Lower lobe of right lung (tissue), 2 donors: ENCODE measurements around the gene ZKSCAN8. TPM values are rescaled to one million over a fixed set of nuclear protein-coding genes. Genes with fewer than 3 reads are reported as not detected.
A peak's percentile ranks its signal among the peaks of the same experiment; 100 is the strongest.

Experiments
- ATAC-seq, 2 donors: fragments of 200-7000 bp; cut with Tn5 transposase; one replicate each; pipeline ENCODE4 v1.9.1; 2020 to 2022; ENCODE audit warnings: mild to moderate bottlenecking in 2 of 2, moderate library complexity in 2 of 2
- DNase-seq: peaks from one replicate; pipeline ENCODE4 v3.0.0-alpha.2; 2020
- H3K27ac ChIP-seq: fragments of 200-600 bp; one replicate; pipeline ENCODE4 v1.8.0; 2022
- H3K27me3 ChIP-seq: fragments of 200-600 bp; one replicate; pipeline ENCODE4 v1.8.0; 2022; ENCODE audit warnings: low read depth
- H3K36me3 ChIP-seq: fragments of 200-600 bp; one replicate; pipeline ENCODE4 v1.8.0; 2022; ENCODE audit warnings: mild to moderate bottlenecking
- H3K4me1 ChIP-seq: fragments of 200-600 bp; one replicate; pipeline ENCODE4 v1.8.0; 2022
- H3K4me3 ChIP-seq: fragments of 200-600 bp; one replicate; pipeline ENCODE4 v1.8.0; 2022; ENCODE audit warnings: mild to moderate bottlenecking
- H3K9me3 ChIP-seq: fragments of 200-600 bp; one replicate; pipeline ENCODE4 v1.8.0; 2022
- intact Hi-C: fragments of 100-400 bp; cut with DNase I; formaldehyde crosslinking; loops from one replicate; pipeline ENCODE4 v1.11.0; 2022
- total RNA-seq: library from RNA; stranded (reverse); fragmentation: NEBNext Ultra II Directional; extraction: Animal tissue kit (Norgen Biotek cat#: 25700); gene quantifications from one replicate; pipeline ENCODE4 v1.2.1, GENCODE V29; 2021
- TF ChIP-seq, protein P1 (sequence below): fragments of 200-600 bp; IDR thresholded peaks from one replicate; pipeline ENCODE4 v1.8.0; 2022; ENCODE audit warnings: antibody characterized with exemption, mild to moderate bottlenecking
- donor health status: DM: no; HTN: yes; CAD: no; lungs with severe emphysema.

The ZKSCAN8 gene
- total RNA-seq, 1 donor from 2014 or later = 20.6 TPM

- Histone ChIP-seq H3K27me3 (no peaks in the 10 kb centered on the region), H3K9me3 (no peaks in the 10 kb centered on the region), H3K4me1 (peaks cover 26% of the 10 kb centered on the region), H3K27ac (no peak overlapping the region), H3K4me3 (peak overlapping the region; percentile 84), H3K36me3 (peaks cover 20% of the 10 kb centered on the region)
- no peak for DNase-seq
- intact Hi-C loops = no loop called here
- no peak for ATAC-seq
- TF ChIP-seq, protein P1, sequence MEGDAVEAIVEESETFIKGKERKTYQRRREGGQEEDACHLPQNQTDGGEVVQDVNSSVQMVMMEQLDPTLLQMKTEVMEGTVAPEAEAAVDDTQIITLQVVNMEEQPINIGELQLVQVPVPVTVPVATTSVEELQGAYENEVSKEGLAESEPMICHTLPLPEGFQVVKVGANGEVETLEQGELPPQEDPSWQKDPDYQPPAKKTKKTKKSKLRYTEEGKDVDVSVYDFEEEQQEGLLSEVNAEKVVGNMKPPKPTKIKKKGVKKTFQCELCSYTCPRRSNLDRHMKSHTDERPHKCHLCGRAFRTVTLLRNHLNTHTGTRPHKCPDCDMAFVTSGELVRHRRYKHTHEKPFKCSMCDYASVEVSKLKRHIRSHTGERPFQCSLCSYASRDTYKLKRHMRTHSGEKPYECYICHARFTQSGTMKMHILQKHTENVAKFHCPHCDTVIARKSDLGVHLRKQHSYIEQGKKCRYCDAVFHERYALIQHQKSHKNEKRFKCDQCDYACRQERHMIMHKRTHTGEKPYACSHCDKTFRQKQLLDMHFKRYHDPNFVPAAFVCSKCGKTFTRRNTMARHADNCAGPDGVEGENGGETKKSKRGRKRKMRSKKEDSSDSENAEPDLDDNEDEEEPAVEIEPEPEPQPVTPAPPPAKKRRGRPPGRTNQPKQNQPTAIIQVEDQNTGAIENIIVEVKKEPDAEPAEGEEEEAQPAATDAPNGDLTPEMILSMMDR = no peak
These were observed 763 bp downstream of the ZKSCAN8 start for GRCh38 chr6:28142446-28142845.

GRCh38 chr6:28145231-28145630 is 3.5 kb downstream of the ZKSCAN8 start:
- no peaks in the 10 kb centered on the region for H3K9me3 ChIP-seq
- H3K27ac ChIP-seq = no peak overlapping the region
- DNase-seq (no peak), ATAC-seq (no peak)
- TF ChIP-seq, protein P1 = no peak
- intact Hi-C loops = no loop called here
- no peak overlapping the region for H3K4me3 ChIP-seq
- H3K27me3 ChIP-seq = no peaks in the 10 kb centered on the region
- peaks cover 18% of the 10 kb centered on the region for H3K4me1 ChIP-seq
- H3K36me3 ChIP-seq = peaks cover 48% of the 10 kb centered on the region

GRCh38 chr6:28152531-28152930 is 10.8 kb downstream of the ZKSCAN8 start:
- intact Hi-C loops = no loop called here
- TF ChIP-seq, protein P1 = no peak
- no peaks in the 10 kb centered on the region for H3K27me3 ChIP-seq
- H3K4me3 ChIP-seq = no peak overlapping the region
- H3K27ac ChIP-seq = no peak overlapping the region
- no peaks in the 10 kb centered on the region for H3K4me1 ChIP-seq
- H3K9me3 ChIP-seq = no peaks in the 10 kb centered on the region
- peaks cover 98% of the 10 kb centered on the region for H3K36me3 ChIP-seq
- ATAC-seq = no peak
- no peak for DNase-seq

GRCh38 chr6:28153546-28153945 is 11.9 kb downstream of the ZKSCAN8 start:
- no peak for ATAC-seq
- Histone ChIP-seq H3K36me3 (peaks cover 90% of the 10 kb centered on the region), H3K4me3 (no peak overlapping the region), H3K27ac (no peak overlapping the region), H3K4me1 (no peaks in the 10 kb centered on the region), H3K27me3 (no peaks in the 10 kb centered on the region), H3K9me3 (no peaks in the 10 kb centered on the region)
- intact Hi-C loops = no loop called here
- TF ChIP-seq, protein P1 = no peak
- DNase-seq = no peak

- H3K4me1 ChIP-seq = no peaks in the 10 kb centered on the region
- H3K27me3 ChIP-seq = no peaks in the 10 kb centered on the region
- no peak overlapping the region for H3K27ac ChIP-seq
- H3K36me3 ChIP-seq = peaks cover 82% of the 10 kb centered on the region
- no peaks in the 10 kb centered on the region for H3K9me3 ChIP-seq
- no peak overlapping the region for H3K4me3 ChIP-seq
- TF ChIP-seq, protein P1 = no peak
- DNase-seq = no peak
- intact Hi-C loops = no loop called here
- no peak for ATAC-seq
These were observed 12.7 kb downstream of the ZKSCAN8 start for GRCh38 chr6:28154357-28154756.

- H3K27me3 ChIP-seq = no peaks in the 10 kb centered on the region
- TF ChIP-seq, protein P1 = no peak
- no peak overlapping the region for H3K4me3 ChIP-seq
- peaks cover 7% of the 10 kb centered on the region for H3K4me1 ChIP-seq
- no peak overlapping the region for H3K27ac ChIP-seq
- intact Hi-C loops = no loop called here
- ATAC-seq (no peak), DNase-seq (no peak)
- no peaks in the 10 kb centered on the region for H3K9me3 ChIP-seq
- H3K36me3 ChIP-seq = peaks cover 42% of the 10 kb centered on the region
These were observed 16.6 kb downstream of the ZKSCAN8 start for GRCh38 chr6:28158318-28158717.
